ENCODE measurements around the gene OTX1.

The OTX1 gene

DNA sequence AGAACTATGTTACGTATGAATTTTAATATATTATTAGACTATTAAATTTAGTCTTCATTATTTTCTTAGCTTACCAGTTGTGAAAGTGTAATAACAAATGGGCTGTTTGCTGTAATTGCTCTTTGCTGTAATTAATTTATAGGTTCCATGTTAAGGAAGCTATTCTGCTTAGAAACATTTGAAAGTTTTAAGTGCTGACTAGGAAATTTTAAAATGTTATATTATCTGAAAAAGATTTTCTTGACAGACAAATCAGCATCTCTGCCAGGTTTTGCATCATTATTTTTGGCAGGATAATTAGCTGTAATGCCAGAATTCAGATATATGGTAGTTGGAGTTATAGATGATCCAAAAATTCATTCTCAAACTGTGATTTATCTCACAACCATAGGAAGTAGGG is 42.2 kb downstream of the OTX1 start:
- DNase-seq = no peak
- TF ChIP-seq POLR2A (IDR thresholded peaks at IDR 0.05; ENCODE audit: low read length) = no peak
- no peak for TF ChIP-seq GATA1 (IDR thresholded peaks at IDR 0.05; ENCODE audit: low read depth, low read length)

- DNase-seq = no peak
- TF ChIP-seq POLR2A (IDR thresholded peaks at IDR 0.05; ENCODE audit: low read length) = no peak
- TF ChIP-seq GATA1 (IDR thresholded peaks at IDR 0.05; ENCODE audit: low read depth, low read length) = no peak
Observed at GRCh38 chr2:63093502-63093901, 42.9 kb downstream of the OTX1 start.

DNA sequence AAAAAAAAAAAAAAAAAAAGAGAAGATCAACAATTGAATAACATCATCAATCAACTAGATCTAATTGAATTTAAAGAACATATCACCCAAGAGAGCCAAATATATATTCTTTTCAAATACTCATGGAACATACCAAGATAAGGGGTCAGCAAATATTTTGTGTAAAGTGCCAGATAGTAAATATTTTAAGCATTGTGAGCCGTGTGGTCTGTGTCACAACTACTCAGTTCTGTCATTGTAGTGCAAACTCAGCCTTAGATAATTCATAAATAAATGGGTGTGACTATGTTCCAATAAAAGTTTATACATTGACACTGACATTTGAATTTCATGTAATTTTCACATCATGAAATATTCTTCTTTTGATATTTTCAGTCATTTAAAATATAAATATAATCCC is 45.9 kb downstream of the OTX1 start:
- DNase-seq = no peak
- TF ChIP-seq POLR2A (IDR thresholded peaks at IDR 0.05; ENCODE audit: low read length) (no peak), GATA1 (IDR thresholded peaks at IDR 0.05; ENCODE audit: low read depth, low read length) (no peak)

DNA sequence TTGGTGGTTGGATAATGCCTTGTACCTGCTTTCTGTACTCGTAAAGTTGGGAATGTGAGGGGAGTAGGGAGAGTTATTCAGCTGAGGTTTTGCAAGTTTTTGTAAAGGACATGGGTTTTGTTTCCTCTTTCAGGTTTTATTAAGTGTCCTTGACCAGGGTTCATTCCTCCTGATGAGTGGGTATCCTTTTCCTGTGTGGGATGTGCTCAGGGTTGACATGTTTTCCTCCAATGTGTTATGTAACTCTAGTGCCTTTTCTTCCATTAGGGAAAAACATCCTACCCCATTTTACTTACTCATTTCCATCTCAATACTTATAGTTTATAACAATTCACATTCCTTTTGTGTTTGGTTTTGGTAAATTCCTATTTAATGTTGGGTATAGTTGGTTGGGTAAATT is 48.4 kb downstream of the OTX1 start:
- no peak for TF ChIP-seq POLR2A (IDR thresholded peaks at IDR 0.05; ENCODE audit: low read length)
- TF ChIP-seq GATA1 (IDR thresholded peaks at IDR 0.05; ENCODE audit: low read depth, low read length) = no peak
- no peak for DNase-seq

- TF ChIP-seq POLR2A (IDR thresholded peaks at IDR 0.05; ENCODE audit: low read length) (no peak), GATA1 (IDR thresholded peaks at IDR 0.05; ENCODE audit: low read depth, low read length) (no peak)
- no peak for DNase-seq
Observed at GRCh38 chr2:63101954-63102353, 51.3 kb downstream of the OTX1 start.

DNA sequence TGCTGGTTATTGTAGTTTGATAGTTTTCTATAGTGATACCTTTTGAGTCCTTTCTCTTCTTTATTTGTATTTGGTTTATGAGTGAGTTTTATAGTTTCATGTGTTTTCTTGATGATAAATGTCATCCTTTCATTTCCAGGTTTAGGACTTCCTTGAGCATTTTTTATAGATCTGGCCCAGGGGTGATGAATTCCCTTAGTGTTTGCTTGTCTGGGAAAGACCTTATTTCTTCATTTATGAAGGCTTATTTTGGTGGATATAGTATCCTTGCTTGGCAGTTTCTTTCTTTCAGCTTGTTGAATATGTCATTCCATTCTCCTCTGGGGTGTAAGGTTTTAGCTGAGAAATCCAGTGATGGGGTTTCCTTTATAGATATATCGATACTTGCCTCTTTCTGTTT is 53.9 kb downstream of the OTX1 start:
- no peak for DNase-seq
- TF ChIP-seq GATA1 (IDR thresholded peaks at IDR 0.05; ENCODE audit: low read depth, low read length) = no peak
- TF ChIP-seq POLR2A (IDR thresholded peaks at IDR 0.05; ENCODE audit: low read length) = no peak

Data from erythroblast (primary cell).